Karpas-422 (cell line): ENCODE measurements around the gene SLC2A13. TPM values are rescaled to one million over a fixed set of nuclear protein-coding genes. Genes with fewer than 3 reads are reported as not detected.

Source experiments
- DNase-seq: peaks from one replicate; pipeline ENCODE4 v3.0.0-alpha.2; 2015
- H2AFZ ChIP-seq: fragments of 200-600 bp; sonication (generic); 2 replicates; pipeline ENCODE4 v1.6.1; 2014; ENCODE audit warnings: antibody characterized with exemption, low read length, mixed read lengths
- H3K27ac ChIP-seq: fragments of 200-600 bp; sonication (generic); 2 replicates; pipeline ENCODE4 v1.5.1; 2014; ENCODE audit warnings: mild to moderate bottlenecking, low read length, moderate library complexity
- H3K27me3 ChIP-seq: fragments of 200-600 bp; sonication (generic); 2 replicates; pipeline ENCODE4 v1.6.1; 2014; ENCODE audit warnings: low read length, mixed read lengths
- H3K36me3 ChIP-seq: fragments of 200-600 bp; sonication (generic); 2 replicates; pipeline ENCODE4 v1.6.1; 2014; ENCODE audit warnings: low read length, mixed read lengths; ENCODE audit not compliant: insufficient read depth
- H3K4me1 ChIP-seq: fragments of 200-600 bp; sonication (generic); 2 replicates; pipeline ENCODE4 v1.6.1; 2014; ENCODE audit warnings: mild to moderate bottlenecking, low read length, mixed read lengths
- H3K4me2 ChIP-seq: fragments of 200-600 bp; sonication (generic); 2 replicates; pipeline ENCODE4 v1.6.1; 2014; ENCODE audit warnings: low read length, low read depth, mild to moderate bottlenecking; ENCODE audit not compliant: poor library complexity, severe bottlenecking
- H3K4me3 ChIP-seq: fragments of 200-600 bp; sonication (generic); 2 replicates; pipeline ENCODE4 v1.5.1; 2014; ENCODE audit warnings: mild to moderate bottlenecking, antibody characterized with exemption, low read length, mixed read lengths
- H3K79me2 ChIP-seq: fragments of 200-600 bp; sonication (generic); 2 replicates; pipeline ENCODE4 v1.6.1; 2014; ENCODE audit warnings: mild to moderate bottlenecking, low read length, mixed read lengths
- H3K9ac ChIP-seq: fragments of 200-600 bp; sonication (generic); 2 replicates; pipeline ENCODE4 v1.6.0; 2014; ENCODE audit warnings: low read length
- H3K9me2 ChIP-seq: fragments of 200-600 bp; sonication (generic), shearing (Covaris generic); replicated peaks from 2 replicates; pipeline ENCODE4 v1.6.0; 2014; ENCODE audit warnings: mild to moderate bottlenecking, low read length, moderate library complexity; ENCODE audit not compliant: insufficient read depth
- H3K9me3 ChIP-seq: fragments of 300-700, 200-600 bp; sonication (generic); 2 replicates; pipeline ENCODE4 v1.6.1; 2014; ENCODE audit warnings: low read length, mixed read lengths
- H4K20me1 ChIP-seq: fragments of 200-600 bp; sonication (generic); 2 replicates; pipeline ENCODE4 v1.6.1; 2014; ENCODE audit warnings: mild to moderate bottlenecking, antibody characterized with exemption, low read length, low read depth; ENCODE audit not compliant: insufficient read depth
- total RNA-seq: library from RNA; depleted of rRNA; stranded (reverse); fragments of >200 nt; shearing (Covaris generic); gene quantifications from 2 replicates; pipeline ENCODE4 v1.2.3, GENCODE V29; 2014; ENCODE audit warnings: low replicate concordance

Gene SLC2A13
- total RNA-seq, 1 experiment from 2014 or later: 0.89 TPM

- Histone ChIP-seq H3K4me2 (no peak overlapping the region), H2AFZ (no peak overlapping the region), H4K20me1 (no peaks in the 10 kb centered on the region), H3K9me3 (no peaks in the 10 kb centered on the region), H3K79me2 (no peaks in the 10 kb centered on the region), H3K27ac (no peak overlapping the region), H3K4me1 (no peaks in the 10 kb centered on the region), H3K9me2 (no peaks in the 10 kb centered on the region), H3K36me3 (no peaks in the 10 kb centered on the region), H3K4me3 (no peak overlapping the region), H3K27me3 (no peaks in the 10 kb centered on the region), H3K9ac (no peak overlapping the region)
- no peak for DNase-seq
Observed at GRCh38 chr12:40144023-40144422, 38.1 kb upstream of the SLC2A13 start.

DNA sequence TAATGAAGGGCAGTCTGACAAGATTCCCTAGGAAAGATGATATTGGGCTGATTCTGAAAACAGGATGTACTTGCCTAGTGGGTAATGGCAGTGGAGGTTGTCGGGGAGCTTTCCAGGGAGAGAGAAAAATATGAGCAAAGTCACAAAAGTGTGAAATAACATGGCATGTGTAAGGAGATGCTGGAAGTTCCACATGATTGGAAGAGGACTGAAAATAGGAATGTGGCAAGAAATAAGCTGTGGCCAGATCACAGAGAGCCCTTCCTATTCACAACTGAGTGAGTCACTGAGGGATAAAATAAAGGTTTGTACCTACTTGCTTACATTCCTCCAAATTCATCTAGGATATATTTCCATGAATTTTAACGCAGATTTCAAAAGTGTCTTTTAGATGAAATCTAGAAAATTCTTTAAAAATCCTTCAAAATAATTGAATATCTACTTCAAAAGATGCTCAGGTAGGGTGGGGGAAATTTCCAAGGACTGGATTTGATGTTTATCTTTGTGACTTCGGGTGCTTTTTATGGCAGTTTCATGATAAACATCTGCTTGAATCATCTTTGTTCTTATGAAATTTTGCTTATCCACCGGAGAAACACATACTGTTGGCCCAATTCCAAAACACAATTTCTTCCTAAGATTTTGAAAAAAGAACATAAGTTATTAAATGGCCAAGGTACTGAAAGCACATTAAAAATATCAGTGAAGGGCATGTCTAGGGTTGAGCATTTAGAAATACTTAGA lies 36.3 kb upstream of the SLC2A13 start:
- no peaks in the 10 kb centered on the region for H3K9me3 ChIP-seq
- no peaks in the 10 kb centered on the region for H3K27me3 ChIP-seq
- no peak for DNase-seq
- no peaks in the 10 kb centered on the region for H3K36me3 ChIP-seq
- H3K4me2 ChIP-seq: no peak overlapping the region
- no peak overlapping the region for H3K27ac ChIP-seq
- no peak overlapping the region for H3K9ac ChIP-seq
- H3K4me1 ChIP-seq: no peaks in the 10 kb centered on the region
- H3K4me3 ChIP-seq: no peak overlapping the region
- H3K79me2 ChIP-seq: no peaks in the 10 kb centered on the region
- H3K9me2 ChIP-seq: no peaks in the 10 kb centered on the region
- H4K20me1 ChIP-seq: no peaks in the 10 kb centered on the region
- H2AFZ ChIP-seq: no peak overlapping the region

DNA sequence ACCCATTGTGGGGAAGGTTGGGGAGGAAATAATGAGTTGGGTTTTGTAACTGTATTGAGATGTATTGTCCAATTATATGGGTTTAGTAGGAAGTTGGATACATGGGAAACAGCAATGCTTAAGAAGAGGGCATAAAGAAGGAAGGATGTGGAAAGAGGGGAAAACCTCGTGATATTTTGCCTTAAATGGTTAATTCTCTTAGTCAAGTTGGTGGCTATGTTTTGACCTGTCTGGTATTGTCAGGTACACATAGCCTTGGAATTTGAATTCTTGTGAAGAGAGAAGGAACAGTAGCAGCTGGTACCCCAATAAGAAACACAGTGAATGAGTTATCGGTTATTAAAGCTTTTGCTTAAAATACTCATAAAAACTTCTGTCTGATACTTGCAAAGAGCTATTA lies 32.6 kb upstream of the SLC2A13 start:
- H3K27ac ChIP-seq: no peak overlapping the region
- no peaks in the 10 kb centered on the region for H3K79me2 ChIP-seq
- H3K36me3 ChIP-seq: no peaks in the 10 kb centered on the region
- H3K4me2 ChIP-seq: no peak overlapping the region
- H3K9me3 ChIP-seq: no peaks in the 10 kb centered on the region
- H4K20me1 ChIP-seq: no peaks in the 10 kb centered on the region
- no peaks in the 10 kb centered on the region for H3K9me2 ChIP-seq
- no peak for DNase-seq
- no peak overlapping the region for H3K9ac ChIP-seq
- no peak overlapping the region for H3K4me3 ChIP-seq
- no peak overlapping the region for H2AFZ ChIP-seq
- H3K27me3 ChIP-seq: no peaks in the 10 kb centered on the region
- H3K4me1 ChIP-seq: no peaks in the 10 kb centered on the region

DNA sequence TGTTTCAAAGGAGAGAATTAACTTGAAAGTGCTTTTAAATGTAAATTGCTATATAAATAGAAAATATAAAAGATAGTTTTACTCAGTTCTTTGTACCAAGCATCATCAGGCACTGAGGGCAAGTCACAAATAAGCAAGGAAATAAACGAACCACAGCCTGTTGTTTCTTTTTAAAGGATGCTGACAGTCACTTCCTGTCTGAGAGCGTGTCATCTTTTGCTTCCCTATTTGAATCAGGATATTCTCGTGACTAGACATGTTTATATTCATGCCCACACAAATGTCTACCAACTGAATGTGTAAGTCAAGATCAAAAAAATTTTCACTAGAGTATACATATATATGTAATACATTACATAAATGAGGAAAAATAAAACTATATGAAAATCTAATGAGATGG lies 31.4 kb upstream of the SLC2A13 start:
- Histone ChIP-seq H3K27ac (no peak overlapping the region), H3K4me1 (no peaks in the 10 kb centered on the region), H3K4me3 (no peak overlapping the region), H3K9me3 (no peaks in the 10 kb centered on the region), H3K27me3 (no peaks in the 10 kb centered on the region), H2AFZ (no peak overlapping the region), H3K9ac (no peak overlapping the region), H3K36me3 (no peaks in the 10 kb centered on the region), H3K79me2 (no peaks in the 10 kb centered on the region), H4K20me1 (no peaks in the 10 kb centered on the region), H3K9me2 (no peaks in the 10 kb centered on the region), H3K4me2 (no peak overlapping the region)
- DNase-seq: no peak

DNA sequence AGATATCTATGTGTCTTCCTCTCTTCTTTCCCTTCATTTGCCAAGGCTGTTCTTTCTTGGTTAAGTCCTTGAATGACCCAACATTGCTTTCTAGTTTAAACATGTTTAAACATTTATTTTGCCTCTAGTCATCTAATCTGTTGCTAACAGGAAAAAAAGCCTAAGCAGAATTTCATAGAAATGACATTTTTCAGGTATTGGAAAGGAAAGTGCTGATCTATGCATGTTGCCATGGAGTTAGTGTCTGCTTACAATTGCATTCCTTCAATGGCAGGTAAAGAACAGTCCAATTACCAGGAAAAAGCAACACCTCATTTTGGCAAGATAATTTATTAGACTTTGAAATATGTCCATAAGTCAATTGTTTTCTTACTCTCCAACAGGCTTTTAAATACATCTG lies 21.5 kb upstream of the SLC2A13 start:
- no peak overlapping the region for H3K4me3 ChIP-seq
- H3K36me3 ChIP-seq: no peaks in the 10 kb centered on the region
- H3K79me2 ChIP-seq: no peaks in the 10 kb centered on the region
- H3K27me3 ChIP-seq: no peaks in the 10 kb centered on the region
- no peaks in the 10 kb centered on the region for H3K4me1 ChIP-seq
- no peak overlapping the region for H3K9ac ChIP-seq
- H4K20me1 ChIP-seq: no peaks in the 10 kb centered on the region
- no peak overlapping the region for H2AFZ ChIP-seq
- H3K9me3 ChIP-seq: no peaks in the 10 kb centered on the region
- no peak overlapping the region for H3K4me2 ChIP-seq
- no peak for DNase-seq
- H3K9me2 ChIP-seq: no peaks in the 10 kb centered on the region
- no peak overlapping the region for H3K27ac ChIP-seq

GRCh38 chr12:40123496-40123895 lies 17.6 kb upstream of the SLC2A13 start:
- H3K36me3 ChIP-seq: no peaks in the 10 kb centered on the region
- no peaks in the 10 kb centered on the region for H3K9me3 ChIP-seq
- H3K4me1 ChIP-seq: no peaks in the 10 kb centered on the region
- no peak overlapping the region for H3K4me2 ChIP-seq
- no peaks in the 10 kb centered on the region for H3K9me2 ChIP-seq
- no peak overlapping the region for H3K4me3 ChIP-seq
- no peaks in the 10 kb centered on the region for H4K20me1 ChIP-seq
- no peak overlapping the region for H2AFZ ChIP-seq
- no peak overlapping the region for H3K9ac ChIP-seq
- no peaks in the 10 kb centered on the region for H3K27me3 ChIP-seq
- DNase-seq: no peak
- no peaks in the 10 kb centered on the region for H3K79me2 ChIP-seq
- no peak overlapping the region for H3K27ac ChIP-seq

DNA sequence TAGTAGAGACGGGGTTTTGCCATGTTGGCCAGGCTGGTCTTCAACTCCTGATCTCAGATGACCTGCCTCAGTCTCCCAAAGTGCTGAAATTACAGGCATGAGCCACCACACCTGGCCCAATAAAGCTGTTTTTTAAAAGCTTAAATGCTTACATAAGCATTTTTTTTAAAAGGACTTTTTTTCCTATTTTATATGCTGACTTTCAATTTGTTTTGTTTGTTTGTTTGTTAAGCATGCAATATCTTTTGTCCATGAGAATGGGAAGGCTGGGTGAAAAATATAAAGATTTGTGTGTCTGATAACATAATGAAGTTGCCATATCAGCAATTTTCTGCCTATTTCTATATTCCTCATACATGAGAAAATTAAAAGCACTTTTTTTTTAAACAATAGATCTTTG lies 17.0 kb upstream of the SLC2A13 start:
- Histone ChIP-seq H3K4me1 (no peaks in the 10 kb centered on the region), H3K9me2 (no peaks in the 10 kb centered on the region), H4K20me1 (no peaks in the 10 kb centered on the region), H3K4me3 (no peak overlapping the region), H3K9ac (no peak overlapping the region), H2AFZ (no peak overlapping the region), H3K36me3 (no peaks in the 10 kb centered on the region), H3K27ac (no peak overlapping the region), H3K4me2 (no peak overlapping the region), H3K27me3 (no peaks in the 10 kb centered on the region), H3K9me3 (no peaks in the 10 kb centered on the region), H3K79me2 (no peaks in the 10 kb centered on the region)
- no peak for DNase-seq

DNA sequence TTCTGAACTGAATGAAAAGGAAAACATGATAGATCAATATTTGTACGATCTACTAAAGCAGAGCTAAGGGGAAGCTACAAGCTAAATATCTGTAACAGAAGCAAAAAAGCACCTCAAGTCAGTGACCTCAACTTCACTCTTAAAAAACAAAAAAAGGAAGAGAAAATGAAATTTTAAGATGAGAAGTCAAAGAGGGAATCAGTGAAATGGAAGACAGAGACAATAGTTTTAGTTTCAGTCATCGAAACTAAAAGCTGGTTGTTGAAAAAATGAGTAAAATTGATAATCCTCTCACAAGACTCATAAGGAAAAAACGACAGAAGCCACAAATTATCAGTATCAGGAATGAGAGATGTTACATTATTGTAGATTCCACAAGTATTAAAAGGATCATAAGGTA lies 11.9 kb upstream of the SLC2A13 start:
- no peaks in the 10 kb centered on the region for H3K79me2 ChIP-seq
- no peak for DNase-seq
- no peak overlapping the region for H3K27ac ChIP-seq
- no peaks in the 10 kb centered on the region for H3K9me3 ChIP-seq
- no peak overlapping the region for H2AFZ ChIP-seq
- H3K36me3 ChIP-seq: no peaks in the 10 kb centered on the region
- no peaks in the 10 kb centered on the region for H3K9me2 ChIP-seq
- H3K4me1 ChIP-seq: no peaks in the 10 kb centered on the region
- H3K27me3 ChIP-seq: no peaks in the 10 kb centered on the region
- no peak overlapping the region for H3K4me3 ChIP-seq
- no peaks in the 10 kb centered on the region for H4K20me1 ChIP-seq
- H3K9ac ChIP-seq: no peak overlapping the region
- no peak overlapping the region for H3K4me2 ChIP-seq
